ENCODE measurements around the gene LINGO1. TPM values are rescaled to one million over a fixed set of nuclear protein-coding genes. Genes with fewer than 3 reads are reported as not detected.

Gene LINGO1
- total RNA-seq, 1 experiment from 2014 or later = not detected

DNA sequence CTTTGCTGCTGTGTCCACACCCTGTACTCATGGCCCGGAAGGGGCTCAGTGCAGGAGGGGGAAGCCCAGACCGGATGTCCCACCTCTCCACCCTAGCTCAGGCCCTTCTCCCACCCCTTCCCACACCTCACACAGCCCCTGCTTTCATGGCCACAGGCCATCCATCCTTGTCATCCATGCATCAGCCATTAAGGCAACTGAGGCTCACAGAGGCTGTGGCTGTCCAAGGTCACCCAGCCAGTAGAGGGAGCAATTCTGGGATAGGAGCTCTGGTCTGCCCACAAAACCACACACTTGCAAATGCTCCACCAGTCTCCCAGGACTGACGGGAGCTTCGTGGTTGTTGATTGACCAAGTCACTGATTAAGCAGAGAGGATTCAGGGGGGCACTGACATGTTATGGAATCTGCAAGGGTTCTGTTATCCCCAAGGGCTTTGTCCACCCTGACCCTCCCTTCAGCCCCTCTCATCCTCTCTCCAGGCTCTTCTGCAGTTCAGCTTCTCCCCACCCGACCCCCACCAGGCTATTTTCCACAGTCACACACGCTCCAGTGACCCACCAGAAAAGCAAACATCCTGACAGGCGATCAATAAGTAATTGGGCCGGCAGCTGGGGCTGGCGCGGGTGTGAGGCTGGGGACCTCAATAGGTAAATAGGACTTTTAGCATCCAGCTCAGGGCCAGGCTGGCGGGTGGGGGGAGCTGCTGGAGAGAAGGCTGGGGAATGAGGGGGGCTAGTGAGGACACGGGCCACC lies 15.1 kb downstream of the LINGO1 start:
- no peak for DNase-seq (ENCODE audit: low read depth)

DNA sequence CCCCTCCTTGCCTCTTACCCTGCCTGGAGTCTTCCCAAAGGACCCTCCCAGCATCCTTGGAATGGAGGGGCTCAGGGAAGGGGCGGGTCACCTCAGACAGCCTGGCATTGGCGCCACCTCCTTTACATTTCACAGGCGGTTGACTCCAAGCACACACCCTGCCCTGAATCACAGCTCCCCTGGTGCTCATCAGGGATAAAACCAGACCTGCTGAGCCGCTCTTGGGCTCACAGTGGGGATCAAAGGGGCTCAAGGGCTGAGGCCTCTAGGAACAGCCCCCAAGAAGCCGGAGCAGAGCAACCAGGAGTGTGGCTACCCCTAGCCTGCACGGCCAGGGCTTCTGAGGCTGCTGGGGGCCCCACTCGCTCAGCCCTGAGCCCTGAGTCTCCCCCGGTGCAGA lies 16.6 kb downstream of the LINGO1 start:
- no peak for DNase-seq (ENCODE audit: low read depth)

DNA sequence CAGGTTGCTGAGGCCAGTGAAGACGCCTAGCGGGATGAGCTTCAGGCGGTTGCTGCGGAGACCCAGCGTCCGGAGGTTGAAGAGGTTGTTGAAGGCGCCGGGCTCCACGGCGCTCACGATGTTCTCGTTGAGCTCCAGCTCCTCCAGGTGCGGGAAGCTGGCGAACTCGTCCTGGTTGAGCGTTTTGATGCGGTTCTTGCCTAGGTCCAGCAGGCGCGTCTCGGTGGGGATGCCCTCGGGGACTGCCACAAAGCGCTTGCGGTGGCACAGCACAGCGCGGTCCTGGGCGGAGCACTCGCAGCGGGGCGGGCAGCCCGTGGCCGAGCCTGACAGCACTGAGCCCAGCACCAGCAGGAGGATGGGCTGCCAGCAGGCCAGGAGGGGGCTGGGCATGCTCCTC lies 17.2 kb downstream of the LINGO1 start:
- no peak for DNase-seq (ENCODE audit: low read depth)

DNA sequence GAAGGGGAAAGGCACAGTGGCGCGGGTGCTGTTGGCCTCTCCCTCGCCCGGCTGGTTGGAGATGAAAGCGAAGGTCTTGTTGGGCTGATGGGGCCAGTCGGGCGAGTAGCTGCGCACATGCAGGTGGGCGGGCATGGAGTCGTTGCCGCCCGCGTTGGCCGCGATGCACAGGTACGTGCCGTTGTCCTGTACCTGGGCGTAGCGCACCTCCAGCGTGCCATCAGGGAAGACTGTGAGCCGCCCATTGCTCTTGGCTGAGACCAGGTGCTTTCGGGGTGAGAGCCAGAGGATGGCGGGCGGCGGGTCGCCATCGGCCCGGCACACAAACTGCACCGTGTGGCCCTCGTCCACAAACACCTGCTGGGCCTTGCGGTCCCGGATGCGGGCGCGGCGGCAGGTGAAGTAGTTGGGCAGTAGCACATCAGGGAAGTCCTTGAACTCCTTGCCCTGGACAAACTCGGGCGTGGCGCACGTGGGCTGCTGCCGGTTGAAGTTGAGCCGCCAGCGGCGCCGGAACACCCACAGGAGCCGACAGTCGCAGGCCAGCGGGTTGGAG lies 18.4 kb downstream of the LINGO1 start:
- DNase-seq (ENCODE audit: low read depth) = no peak

DNA sequence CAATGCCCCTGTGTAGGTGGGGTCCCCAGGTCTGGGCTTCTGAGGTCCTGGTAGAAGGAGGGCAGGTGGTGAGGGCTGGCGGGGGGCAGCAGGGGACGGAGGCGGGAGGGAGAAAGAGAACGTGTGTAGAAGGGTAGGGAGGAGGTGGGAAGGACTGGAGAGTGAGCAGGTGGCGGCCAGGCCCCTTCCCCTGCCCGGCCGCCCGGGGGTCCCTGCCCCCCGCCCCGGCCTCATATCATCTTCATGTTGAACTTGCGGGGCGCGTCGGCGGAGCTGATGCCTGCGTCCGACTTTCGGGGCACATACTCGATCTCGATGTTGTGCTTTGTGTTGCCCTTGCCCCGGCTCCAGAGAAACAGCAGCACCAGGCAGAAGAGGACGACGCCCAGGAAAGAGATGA lies 18.9 kb downstream of the LINGO1 start:
- DNase-seq (ENCODE audit: low read depth) = no peak

DNA sequence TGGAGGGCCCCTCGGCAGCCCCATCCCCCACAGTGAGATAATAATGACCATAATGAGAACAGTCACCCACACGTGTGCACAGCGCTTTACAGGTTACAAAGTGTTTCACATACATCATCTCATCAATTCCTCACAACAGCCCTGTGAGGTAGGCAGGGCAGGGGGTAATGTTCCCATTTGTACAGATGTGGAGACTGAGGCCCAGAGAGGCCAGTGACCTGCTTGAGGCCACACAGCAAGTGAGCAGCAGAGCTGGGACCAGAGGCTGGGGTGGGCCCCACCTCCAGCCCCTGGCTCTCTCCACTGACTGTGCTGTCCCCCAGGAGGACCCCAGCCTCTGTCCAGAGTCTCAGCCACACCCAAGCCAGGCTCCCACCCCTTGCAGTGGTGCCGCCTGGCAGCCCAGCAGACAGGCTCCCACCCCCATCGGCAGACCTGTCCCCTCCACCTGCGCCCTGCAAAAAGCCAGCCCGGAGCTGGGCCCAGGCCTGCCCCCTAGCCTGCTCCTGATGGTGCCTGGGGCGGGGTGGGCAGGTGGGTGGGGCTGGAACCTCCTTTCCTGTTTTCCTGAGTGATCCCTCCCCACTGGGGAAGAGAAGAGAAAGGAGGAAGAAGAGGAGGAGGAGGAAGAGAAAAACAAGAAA lies 19.6 kb downstream of the LINGO1 start:
- no peak for DNase-seq (ENCODE audit: low read depth)

DNA sequence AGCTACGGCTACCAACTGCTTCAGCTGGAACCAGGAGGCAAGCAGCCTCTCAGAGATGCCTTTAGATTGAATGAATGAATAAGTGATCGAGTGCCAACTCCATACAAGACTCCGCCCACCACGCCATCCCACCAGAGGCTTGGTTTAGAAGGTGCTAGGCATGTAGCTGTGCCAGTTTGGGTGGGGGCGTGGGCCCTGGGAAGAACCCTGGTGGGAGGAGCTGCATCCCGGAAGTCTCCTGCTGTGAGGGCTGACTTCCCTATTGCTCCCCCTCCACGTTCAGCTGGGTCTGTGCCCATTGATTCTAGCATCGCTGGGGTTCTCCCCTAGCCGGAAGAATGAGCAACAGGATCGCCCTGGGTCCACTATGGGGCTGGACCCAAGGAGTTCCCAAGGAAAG lies 20.9 kb downstream of the LINGO1 start:
- DNase-seq (ENCODE audit: low read depth) = peak; percentile 21

DNA sequence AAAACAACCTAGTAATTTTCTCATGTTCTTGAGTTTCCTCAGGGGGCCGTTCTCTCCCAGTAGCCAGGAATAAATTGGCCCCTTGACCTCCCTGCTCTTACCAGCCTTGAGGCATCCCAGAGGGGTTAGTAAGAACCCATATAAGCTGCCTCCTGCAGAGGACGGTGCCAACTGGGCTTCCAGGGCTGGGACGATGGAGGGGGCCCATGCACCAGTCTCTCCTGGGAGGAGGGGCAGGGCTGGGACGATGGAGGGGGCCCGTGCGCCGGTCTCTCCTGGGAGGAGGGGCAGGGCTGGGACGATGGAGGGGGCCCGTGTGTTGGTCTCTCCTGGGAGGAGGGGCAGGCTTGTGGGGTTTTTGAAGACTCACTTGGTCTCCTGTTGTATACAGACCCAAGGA lies 22.0 kb downstream of the LINGO1 start:
- DNase-seq (ENCODE audit: low read depth) = no peak

DNA sequence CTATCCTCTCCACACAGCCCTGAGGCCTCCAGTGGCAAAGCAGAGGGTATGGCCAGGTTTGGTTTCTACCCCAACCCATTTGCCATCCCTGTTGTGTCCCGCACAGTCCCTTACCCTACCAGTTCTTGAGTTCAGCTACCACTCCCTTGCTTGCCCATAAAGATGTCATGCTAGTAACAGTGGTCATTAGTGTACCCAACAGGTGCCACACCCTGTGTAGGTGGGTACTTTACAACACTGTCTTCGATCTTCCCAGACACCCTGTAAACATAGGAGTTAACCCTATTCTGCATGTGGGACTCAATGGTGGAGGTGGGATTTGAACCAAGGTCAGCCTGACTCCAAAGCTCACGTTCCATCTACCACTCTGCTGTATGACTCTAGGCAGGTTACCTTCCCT lies 23.2 kb downstream of the LINGO1 start:
- DNase-seq (ENCODE audit: low read depth) = no peak

DNA sequence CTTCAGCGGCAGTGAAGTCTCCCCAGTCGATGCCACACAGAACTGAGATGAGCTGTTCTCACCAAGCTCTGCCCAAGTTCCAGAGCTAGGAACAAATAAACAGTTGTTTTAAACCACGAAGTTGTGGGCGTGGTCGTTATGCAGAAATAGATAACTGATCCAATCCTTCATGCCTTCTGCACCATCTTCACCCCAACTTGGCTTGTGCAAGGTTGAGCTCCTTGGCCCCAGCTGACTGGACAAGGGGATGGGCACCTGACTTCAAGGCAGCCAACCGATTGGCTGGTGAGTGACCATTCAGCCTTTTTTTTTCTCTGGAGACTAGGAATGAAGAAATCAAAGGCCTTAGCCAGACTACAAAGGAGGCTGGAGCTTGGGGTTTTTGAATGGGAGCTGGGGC lies 23.9 kb downstream of the LINGO1 start:
- no peak for DNase-seq (ENCODE audit: low read depth)

DNA sequence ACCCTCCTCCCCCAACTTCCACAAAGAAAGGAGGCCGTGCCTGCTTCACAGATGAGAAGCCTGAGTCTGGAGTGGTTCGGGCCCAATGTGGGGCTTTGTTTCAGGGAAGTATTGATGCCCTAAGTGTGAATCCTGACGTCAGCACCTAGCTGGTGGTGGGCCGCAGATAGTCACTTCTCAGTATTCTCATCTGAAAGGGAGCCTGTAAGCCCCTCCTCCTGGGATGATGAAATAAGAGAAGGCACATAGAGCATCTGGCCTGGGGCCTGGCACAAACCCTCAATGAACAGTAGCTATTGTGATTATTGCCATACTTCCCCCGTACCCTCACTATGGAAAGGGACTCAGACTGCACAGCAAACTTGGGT lies 24.8 kb downstream of the LINGO1 start:
- DNase-seq (ENCODE audit: low read depth) = no peak

DNA sequence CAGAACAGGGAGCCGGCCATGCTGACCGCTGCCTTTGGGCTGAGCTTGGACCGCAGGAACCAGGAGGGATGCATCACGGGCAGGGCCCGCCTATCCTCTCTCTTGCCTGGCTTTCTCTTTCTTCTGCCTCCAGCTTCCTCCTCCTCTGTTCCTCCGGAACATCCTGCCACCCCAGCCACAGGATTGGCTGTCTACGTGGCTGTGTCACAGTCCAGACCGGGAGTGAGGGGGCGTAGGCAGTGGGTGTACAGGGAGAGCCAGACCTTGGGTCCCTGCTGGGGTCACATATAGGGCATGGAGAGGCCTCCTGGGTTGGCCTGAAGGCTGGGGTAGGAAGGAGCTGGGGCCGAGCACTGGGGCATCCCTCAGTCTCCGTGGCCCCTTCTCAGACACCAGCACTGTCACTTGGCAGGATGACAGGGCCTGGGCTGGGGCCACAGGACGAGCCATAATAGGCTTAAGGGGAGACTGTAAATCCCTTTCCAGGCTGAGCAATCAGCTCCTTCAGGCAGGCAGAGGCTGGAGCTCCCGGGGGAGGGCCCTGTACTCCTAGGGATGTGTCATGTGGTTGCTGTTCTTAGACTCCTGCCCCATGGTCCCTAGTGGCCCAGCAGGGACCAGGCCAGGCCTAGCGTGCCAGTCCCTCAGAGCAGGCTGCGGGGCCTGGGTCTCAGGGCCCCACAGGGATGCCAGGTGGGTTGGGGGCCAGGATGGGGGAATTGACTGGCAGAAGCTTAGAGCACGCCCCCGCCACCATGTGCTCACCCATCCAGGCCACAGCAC lies 25.4 kb downstream of the LINGO1 start:
- peak; percentile 41 for DNase-seq (ENCODE audit: low read depth)

DNA sequence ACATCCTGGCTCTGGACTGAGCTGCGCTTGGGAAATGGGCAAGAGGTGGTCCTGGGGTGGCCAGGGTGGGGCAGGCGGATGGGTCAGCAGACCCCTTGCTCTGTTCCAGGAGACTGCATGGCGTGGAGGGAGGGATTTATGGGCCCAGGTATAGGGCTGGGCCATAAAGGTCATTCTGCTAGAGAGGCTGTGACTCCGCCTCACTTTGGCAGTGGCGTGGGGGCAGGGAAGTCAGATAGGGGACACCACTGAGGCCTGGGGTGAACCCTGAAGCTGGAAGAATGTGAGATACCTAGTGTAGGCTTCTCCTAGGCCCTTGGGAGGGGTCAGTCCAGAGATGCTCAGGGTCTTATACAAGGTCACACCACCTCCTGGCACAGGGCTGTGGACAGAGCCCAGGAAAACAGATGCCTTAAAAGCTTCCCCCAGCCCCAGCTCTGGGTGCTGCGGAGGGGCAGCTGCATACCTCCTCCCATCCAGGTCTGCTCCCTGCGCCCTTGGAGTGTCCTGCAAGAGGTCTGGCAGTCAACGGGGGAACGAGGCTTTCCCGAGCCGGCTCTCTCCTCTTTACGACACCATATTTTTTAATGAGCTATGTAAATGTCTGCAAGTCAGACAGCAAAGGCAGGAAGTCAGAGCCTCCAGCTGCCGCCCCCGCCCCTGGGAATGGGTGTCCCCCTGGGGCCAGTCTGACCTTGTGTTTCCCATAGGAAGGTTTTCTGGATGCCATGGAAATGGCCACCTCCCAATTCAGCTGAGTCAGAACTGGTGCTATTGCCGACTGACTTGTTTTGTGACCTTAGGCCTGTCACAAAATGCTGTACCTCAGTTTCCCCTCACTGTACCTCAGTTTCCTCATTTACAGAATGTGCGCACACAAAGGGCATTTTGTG lies 26.3 kb downstream of the LINGO1 start:
- peak; percentile 31 for DNase-seq (ENCODE audit: low read depth)

DNA sequence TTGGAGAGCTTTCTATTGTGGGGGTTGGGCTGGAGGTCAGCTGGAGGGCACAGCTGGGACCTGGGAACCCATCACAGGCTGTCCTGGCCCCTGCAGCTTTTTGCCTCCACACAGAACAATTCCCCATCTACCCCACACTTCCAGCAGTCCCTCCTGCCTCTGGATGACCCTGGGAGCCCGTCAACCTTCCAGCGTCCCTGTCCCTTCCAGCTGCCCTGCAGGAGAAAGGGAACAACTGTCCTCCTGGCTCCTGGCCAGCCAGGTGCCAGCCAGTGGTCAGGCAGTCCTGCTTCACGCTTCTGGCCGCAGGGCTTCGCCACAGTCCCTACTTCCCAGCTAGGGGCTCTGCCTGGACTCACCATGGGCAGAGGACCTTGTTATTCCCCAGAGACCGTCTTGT lies 27.2 kb downstream of the LINGO1 start:
- no peak for DNase-seq (ENCODE audit: low read depth)

DNA sequence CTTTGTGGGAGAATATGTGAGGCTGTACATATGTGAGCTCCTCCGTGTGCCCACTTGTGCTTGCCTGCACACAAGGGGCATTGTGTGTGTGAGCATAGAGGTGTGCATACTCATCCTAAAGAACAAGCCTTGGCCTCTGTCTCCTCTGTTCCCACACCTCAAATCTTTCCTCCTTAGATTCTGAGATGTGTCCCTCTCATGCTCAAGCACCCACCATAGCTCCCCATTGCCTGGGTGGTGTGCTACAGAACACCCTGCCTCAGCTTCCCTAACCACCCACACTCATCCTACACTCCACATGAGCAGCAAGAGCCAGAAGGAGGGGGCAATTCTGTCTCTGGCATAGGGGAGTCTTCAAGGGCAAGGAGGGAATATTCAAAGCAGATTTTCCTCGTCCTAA lies 27.7 kb downstream of the LINGO1 start:
- no peak for DNase-seq (ENCODE audit: low read depth)

DNA sequence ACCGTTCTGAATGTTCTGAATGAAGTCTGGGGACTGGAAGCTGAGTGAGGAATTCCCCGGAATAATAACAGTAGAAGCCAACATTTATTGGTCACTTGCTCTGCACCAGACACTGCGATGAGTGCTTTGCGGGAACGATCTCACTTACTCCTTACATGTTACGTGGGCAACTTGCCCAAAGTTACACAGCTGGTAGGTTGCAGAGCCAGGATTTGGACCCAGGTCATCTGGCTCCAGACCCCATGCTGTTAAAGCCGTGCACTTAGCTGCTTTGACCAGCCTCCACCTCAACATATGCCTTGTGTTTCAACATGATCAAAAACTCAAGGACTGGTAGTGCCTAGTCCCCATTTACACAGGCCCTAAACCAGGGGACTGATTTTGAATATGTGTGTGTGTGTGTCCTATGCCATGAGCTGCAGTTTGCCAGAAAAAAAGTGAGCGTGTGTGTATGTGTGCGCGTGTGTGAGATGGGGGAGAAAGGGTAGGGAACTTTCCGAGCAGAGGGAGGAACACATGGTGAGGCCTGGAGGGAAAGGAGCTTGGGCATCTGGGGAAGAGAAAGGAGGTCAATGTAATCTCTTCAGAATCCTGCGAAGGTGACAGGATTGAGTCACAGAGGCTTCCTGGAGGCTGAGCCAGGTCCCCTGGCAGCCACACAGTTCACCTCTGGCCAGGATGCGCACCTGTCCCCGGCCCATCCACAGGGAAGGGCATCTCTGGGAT lies 28.9 kb downstream of the LINGO1 start:
- no peak for DNase-seq (ENCODE audit: low read depth)

DNA sequence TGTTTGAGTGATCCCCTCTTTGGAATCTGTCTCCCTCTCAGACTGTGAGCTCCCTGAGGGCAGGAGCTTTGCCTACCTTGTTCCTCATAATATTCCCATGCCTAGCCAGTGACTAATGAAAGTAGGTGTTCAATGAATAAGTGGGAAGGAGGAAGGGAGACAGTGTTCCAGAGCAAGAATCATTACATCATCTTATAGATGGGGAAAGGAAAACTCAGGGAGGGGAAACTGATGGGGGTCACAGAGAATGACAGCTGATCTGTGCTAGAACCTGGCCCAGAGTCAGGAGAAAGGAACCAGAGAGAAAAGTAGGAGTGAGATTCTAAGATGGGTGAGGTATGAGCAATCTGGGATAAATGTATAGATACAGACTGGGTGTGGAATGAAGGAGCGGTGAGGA lies 29.9 kb downstream of the LINGO1 start:
- no peak for DNase-seq (ENCODE audit: low read depth)

DNA sequence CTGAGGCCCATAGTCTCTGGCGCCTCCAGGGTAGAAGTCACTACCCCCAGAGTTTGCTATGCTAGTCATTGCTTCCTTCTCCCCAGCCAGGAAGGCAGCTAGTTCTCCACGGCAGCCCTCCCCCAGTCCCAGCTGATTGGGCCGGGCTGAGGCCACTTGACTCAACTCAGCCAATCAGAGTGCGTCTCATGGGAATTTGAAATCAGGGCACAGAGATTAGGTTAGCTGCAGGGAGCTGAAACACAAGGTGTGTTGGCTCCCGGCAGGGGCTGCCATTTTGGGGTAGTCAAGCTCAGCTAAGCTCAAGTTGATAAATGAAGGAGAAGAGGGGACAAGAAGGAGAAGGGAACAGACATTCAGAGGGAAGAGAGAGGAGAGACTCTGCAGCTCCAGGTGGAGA lies 32.8 kb downstream of the LINGO1 start:
- peak; percentile 48 for DNase-seq (ENCODE audit: low read depth)

DNA sequence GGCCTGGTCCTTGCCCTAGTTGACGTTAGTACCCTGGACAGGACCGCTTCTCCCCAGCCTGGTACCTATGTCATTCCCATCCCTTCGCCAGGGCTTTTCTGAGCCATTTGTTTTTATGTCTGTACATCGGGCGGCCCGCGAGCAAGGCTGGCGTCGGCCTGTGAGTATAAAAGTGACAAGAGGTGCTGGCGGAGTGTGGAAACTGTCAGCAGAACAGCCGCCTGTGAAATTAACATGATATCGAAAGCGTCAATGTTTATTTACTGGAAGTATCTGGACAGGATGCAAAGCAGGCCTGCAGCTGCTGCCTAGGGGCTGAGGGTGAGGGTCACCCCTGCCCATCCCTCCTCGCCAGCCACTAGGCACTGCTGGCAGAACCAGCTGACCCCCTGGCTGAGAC lies 33.4 kb downstream of the LINGO1 start:
- DNase-seq (ENCODE audit: low read depth) = no peak

DNA sequence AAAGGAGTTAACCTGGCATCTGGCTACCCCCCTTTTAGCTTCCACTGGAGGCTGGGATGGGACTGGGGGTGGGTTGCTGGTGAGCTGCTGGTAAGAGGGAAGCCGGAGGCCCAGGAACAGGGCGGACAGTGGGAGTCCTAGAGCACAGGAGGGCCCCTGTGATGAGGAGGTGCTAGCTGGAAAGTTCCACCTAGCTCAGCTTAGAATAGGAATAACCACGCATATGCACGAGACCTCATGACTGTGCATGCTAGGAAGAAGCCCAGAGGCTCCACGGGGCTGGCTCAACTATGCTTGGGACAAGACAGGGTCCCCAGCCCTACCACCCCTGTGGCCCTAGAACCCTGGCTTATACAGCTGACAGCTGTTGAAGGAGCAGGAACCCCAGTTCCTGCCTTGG lies 34.1 kb downstream of the LINGO1 start:
- no peak for DNase-seq (ENCODE audit: low read depth)

Measured in M059J (cell line).